Pons (tissue), 1 donor: ENCODE data around the gene PTPRD.

ENCODE experiments used
- DNase-seq: peaks from one replicate; pipeline ENCODE4 v3.0.0-alpha.2; 2016; ENCODE audit warnings: low spot score

Gene PTPRD

GRCh38 chr9:8903077-8903476, 1709.7 kb downstream of the PTPRD start:
- no peak for DNase-seq

- DNase-seq, result no peak
Observed at GRCh38 chr9:8901146-8901545, 1711.7 kb downstream of the PTPRD start.

- DNase-seq, result no peak
Observed at GRCh38 chr9:8899511-8899910, 1713.3 kb downstream of the PTPRD start.

- peak; percentile 95 for DNase-seq
Observed at GRCh38 chr9:8895861-8896224, 1717.0 kb downstream of the PTPRD start.

- no peak for DNase-seq
Observed at GRCh38 chr9:8895106-8895860, 1717.5 kb downstream of the PTPRD start.

GRCh38 chr9:8890695-8891094, 1722.1 kb downstream of the PTPRD start:
- no peak for DNase-seq

GRCh38 chr9:8889100-8889499, 1723.7 kb downstream of the PTPRD start:
- no peak for DNase-seq

- DNase-seq, result no peak
Observed at GRCh38 chr9:8888591-8888990, 1724.2 kb downstream of the PTPRD start.

GRCh38 chr9:8887369-8887768, 1725.4 kb downstream of the PTPRD start:
- no peak for DNase-seq

- no peak for DNase-seq
Observed at GRCh38 chr9:8883321-8883720, 1729.5 kb downstream of the PTPRD start.

- no peak for DNase-seq
Observed at GRCh38 chr9:8880060-8880459, 1732.7 kb downstream of the PTPRD start.

- DNase-seq, result peak; percentile 79
Observed at GRCh38 chr9:8879284-8879683, 1733.5 kb downstream of the PTPRD start.

GRCh38 chr9:8877753-8878494, 1734.9 kb downstream of the PTPRD start:
- peak; percentile 91 for DNase-seq

GRCh38 chr9:8876303-8876702, 1736.5 kb downstream of the PTPRD start:
- no peak for DNase-seq

GRCh38 chr9:8874482-8874881, 1738.3 kb downstream of the PTPRD start:
- DNase-seq, result no peak

GRCh38 chr9:8872802-8873201, 1740.0 kb downstream of the PTPRD start:
- DNase-seq, result peak; percentile 67

- peak; percentile 93 for DNase-seq
Observed at GRCh38 chr9:8871796-8872445, 1740.9 kb downstream of the PTPRD start.

- DNase-seq, result peak; percentile 38
Observed at GRCh38 chr9:8871396-8871795, 1741.4 kb downstream of the PTPRD start.

GRCh38 chr9:8869812-8870211, 1743.0 kb downstream of the PTPRD start:
- peak; percentile 35 for DNase-seq

- peak; percentile 6 for DNase-seq
Observed at GRCh38 chr9:8868632-8869031, 1744.2 kb downstream of the PTPRD start.

GRCh38 chr9:8867148-8867547, 1745.7 kb downstream of the PTPRD start:
- DNase-seq, result peak; percentile 74

- DNase-seq, result no peak
Observed at GRCh38 chr9:8864545-8864896, 1748.3 kb downstream of the PTPRD start.

- DNase-seq, result no peak
Observed at GRCh38 chr9:8863886-8864544, 1748.8 kb downstream of the PTPRD start.
